HepG2 (cell line): ENCODE results near the gene MADD. TPM values are rescaled to one million over a fixed set of nuclear protein-coding genes. Genes with fewer than 3 reads are reported as not detected.

Source experiments
- BORCS8-MEF2B ChIP-seq: sonication (generic); formaldehyde crosslinking; IDR thresholded peaks from 2 replicates; pipeline ENCODE4 v1.8.0; 2022; ENCODE audit warnings: mild to moderate bottlenecking, missing genetic modification reagents
- CAMTA2 ChIP-seq: sonication (generic); formaldehyde crosslinking; IDR thresholded peaks from 2 replicates; pipeline ENCODE4 v1.4.0; 2020; ENCODE audit warnings: mild to moderate bottlenecking, missing genetic modification reagents, borderline replicate concordance
- CREM ChIP-seq, 2 experiments: sonication (generic) in 1 of 2; formaldehyde crosslinking in 1 of 2; IDR thresholded peaks; 2 replicates each; pipeline versions ENCODE4 v1.4.0 to v1.6.1; 2016 to 2020; ENCODE audit warnings: antibody characterized with exemption in 1 of 2, mild to moderate bottlenecking in 1 of 2, missing genetic modification reagents in 1 of 2
- DBP ChIP-seq: sonication (generic); formaldehyde crosslinking; IDR thresholded peaks from 2 replicates; pipeline ENCODE4 v1.4.0; 2020; ENCODE audit warnings: missing genetic modification reagents; ENCODE audit errors: not compliant biosample characterization
- ELF1 ChIP-seq: sonication (generic); formaldehyde crosslinking; IDR thresholded peaks from 2 replicates; pipeline ENCODE4 v1.4.0; 2020; ENCODE audit warnings: missing genetic modification reagents
- GABPB1 ChIP-seq: IDR thresholded peaks from 2 replicates; pipeline ENCODE4 v1.6.1; 2016; ENCODE audit warnings: mild to moderate bottlenecking, missing genetic modification reagents, moderate library complexity, missing compliant biosample characterization
- HIC2 ChIP-seq: sonication (generic); formaldehyde crosslinking; IDR thresholded peaks from 2 replicates; pipeline ENCODE4 v1.9.0; 2022; ENCODE audit warnings: low read depth, missing genetic modification reagents
- KAT7 ChIP-seq: IDR thresholded peaks from 2 replicates; pipeline ENCODE4 v1.6.1; 2018; ENCODE audit warnings: borderline replicate concordance, missing compliant biosample characterization
- MED13 ChIP-seq: sonication (generic); formaldehyde crosslinking; IDR thresholded peaks from 2 replicates; pipeline ENCODE4 v1.5.0; 2020; ENCODE audit warnings: missing genetic modification reagents
- NKX3-1 ChIP-seq: sonication (generic); formaldehyde crosslinking; IDR thresholded peaks from 2 replicates; pipeline ENCODE4 v1.5.0; 2020; ENCODE audit warnings: missing genetic modification reagents
- PAF1 ChIP-seq: IDR thresholded peaks from 2 replicates; pipeline ENCODE4 v1.6.1; 2016; ENCODE audit warnings: missing genetic modification reagents, missing compliant biosample characterization
- PLSCR1 ChIP-seq: sonication (generic); formaldehyde crosslinking; IDR thresholded peaks from 2 replicates; pipeline ENCODE4 v1.5.0; 2020; ENCODE audit warnings: missing genetic modification reagents, mild to moderate bottlenecking, borderline replicate concordance
- SMARCC2 ChIP-seq: fragments of 450-650 bp; IDR thresholded peaks from 2 replicates; pipeline ENCODE4 v1.6.1; 2017; ENCODE audit warnings: antibody characterized with exemption, mild to moderate bottlenecking
- TP53 ChIP-seq: sonication (generic); formaldehyde crosslinking; conservative IDR thresholded peaks from 2 replicates; pipeline ENCODE4 v1.4.0; 2020; ENCODE audit warnings: missing genetic modification reagents
- YEATS2 ChIP-seq: sonication (generic); formaldehyde crosslinking; IDR thresholded peaks from 2 replicates; pipeline ENCODE4 v1.4.0; 2020; ENCODE audit warnings: missing genetic modification reagents, borderline replicate concordance
- ZNF337 ChIP-seq: sonication (generic); formaldehyde crosslinking; IDR thresholded peaks from 2 replicates; pipeline ENCODE4 v1.5.1; 2020; ENCODE audit warnings: missing genetic modification reagents, low read depth, mild to moderate bottlenecking, borderline replicate concordance
- ZNF510 ChIP-seq: sonication (generic); formaldehyde crosslinking; IDR thresholded peaks from 2 replicates; pipeline ENCODE4 v1.4.0; 2020; ENCODE audit warnings: low read depth, mild to moderate bottlenecking, missing genetic modification reagents
- ZNF674 ChIP-seq: sonication (generic); formaldehyde crosslinking; IDR thresholded peaks from 2 replicates; pipeline ENCODE4 v1.5.0; 2020; ENCODE audit warnings: low read depth, mild to moderate bottlenecking, missing genetic modification reagents
- ZNF724P ChIP-seq: sonication (generic); formaldehyde crosslinking; IDR thresholded peaks from 2 replicates; pipeline ENCODE4 v1.8.0; 2022; ENCODE audit warnings: missing genetic modification reagents, borderline replicate concordance
- ZNF883 ChIP-seq: sonication (generic); formaldehyde crosslinking; IDR thresholded peaks from 2 replicates; pipeline ENCODE4 v1.5.1; 2020; ENCODE audit warnings: mild to moderate bottlenecking, missing genetic modification reagents; ENCODE audit errors: not compliant biosample characterization
- polyA plus RNA-seq, 8 experiments: library from polyadenylated mRNA; depleted of rRNA in 3 of 8; stranded (reverse) in 7 of 8; unstranded in 1 of 8; fragments of >200 nt; fragmentation: Illumina TruSeq in 4 of 8; extraction: Trizol in 4 of 8; gene quantifications; 2 replicates each; pipeline versions ENCODE4 v1.2.1 to v1.2.3, GENCODE V29; 2011 to 2016; ENCODE audit warnings: low read depth in 4 of 8, missing spikeins in 1 of 8, mixed read lengths in 1 of 8; ENCODE audit not compliant: insufficient read depth in 1 of 8
- total RNA-seq, 5 experiments: library from RNA; depleted of rRNA; stranded (reverse); fragments of >200 nt; fragmentation: Illumina TruSeq; extraction: Trizol; gene quantifications; 2 replicates each; pipeline ENCODE4 v1.2.3, GENCODE V29; 2016; ENCODE audit warnings: low read depth in 1 of 5
- TF ChIP-seq, protein P1 (sequence below): IDR thresholded peaks from 2 replicates; pipeline ENCODE4 v1.6.1; 2012; ENCODE audit warnings: low read length, improper control_type of control experiment

Gene MADD
- total and polyA plus RNA-seq, 2 of the 13 experiments (the other 11 are each of a cell fraction or from before 2014, with no cell fraction given) = 18.0 to 29.2 TPM

GRCh38 chr11:47257517-47258316, 12.2 kb upstream of the MADD start, which contains the start of gene NR1H3 (continued):
- TF ChIP-seq BORCS8-MEF2B (CRISPR knock-in tag) (no peak; the same call in 1 of the 2 replicates), PAF1 (CRISPR knock-in tag) (no peak), ZNF337 (no peak), GABPB1 (CRISPR knock-in tag) (peak; percentile 44; the same call in 1 of the 2 replicates), TP53 (CRISPR knock-in tag) (no peak), ELF1 (peak; percentile 44; the same call in 1 of the 2 replicates), DBP (CRISPR knock-in tag) (no peak), CAMTA2 (CRISPR knock-in tag) (no peak), SMARCC2 (no peak), ZNF674 (CRISPR knock-in tag) (no peak), NKX3-1 (CRISPR knock-in tag) (no peak), ZNF510 (CRISPR knock-in tag) (no peak), YEATS2 (CRISPR knock-in tag) (peak; percentile 43; the same call in 1 of the 2 replicates), ZNF883 (no peak), HIC2 (CRISPR knock-in tag) (no peak), MED13 (CRISPR knock-in tag) (no peak), CREM (IDR thresholded peaks at IDR 0.05) (peak; percentile 55; the same call in 1 of the 2 replicates), CREM (CRISPR knock-in tag; IDR thresholded peaks at IDR 0.05) (no peak), PLSCR1 (CRISPR knock-in tag) (no peak), ZNF724P (peak; percentile 66; the same call in 1 of the 2 replicates), KAT7 (no peak; the same call in 1 of the 2 replicates)
- TF ChIP-seq, protein P1, sequence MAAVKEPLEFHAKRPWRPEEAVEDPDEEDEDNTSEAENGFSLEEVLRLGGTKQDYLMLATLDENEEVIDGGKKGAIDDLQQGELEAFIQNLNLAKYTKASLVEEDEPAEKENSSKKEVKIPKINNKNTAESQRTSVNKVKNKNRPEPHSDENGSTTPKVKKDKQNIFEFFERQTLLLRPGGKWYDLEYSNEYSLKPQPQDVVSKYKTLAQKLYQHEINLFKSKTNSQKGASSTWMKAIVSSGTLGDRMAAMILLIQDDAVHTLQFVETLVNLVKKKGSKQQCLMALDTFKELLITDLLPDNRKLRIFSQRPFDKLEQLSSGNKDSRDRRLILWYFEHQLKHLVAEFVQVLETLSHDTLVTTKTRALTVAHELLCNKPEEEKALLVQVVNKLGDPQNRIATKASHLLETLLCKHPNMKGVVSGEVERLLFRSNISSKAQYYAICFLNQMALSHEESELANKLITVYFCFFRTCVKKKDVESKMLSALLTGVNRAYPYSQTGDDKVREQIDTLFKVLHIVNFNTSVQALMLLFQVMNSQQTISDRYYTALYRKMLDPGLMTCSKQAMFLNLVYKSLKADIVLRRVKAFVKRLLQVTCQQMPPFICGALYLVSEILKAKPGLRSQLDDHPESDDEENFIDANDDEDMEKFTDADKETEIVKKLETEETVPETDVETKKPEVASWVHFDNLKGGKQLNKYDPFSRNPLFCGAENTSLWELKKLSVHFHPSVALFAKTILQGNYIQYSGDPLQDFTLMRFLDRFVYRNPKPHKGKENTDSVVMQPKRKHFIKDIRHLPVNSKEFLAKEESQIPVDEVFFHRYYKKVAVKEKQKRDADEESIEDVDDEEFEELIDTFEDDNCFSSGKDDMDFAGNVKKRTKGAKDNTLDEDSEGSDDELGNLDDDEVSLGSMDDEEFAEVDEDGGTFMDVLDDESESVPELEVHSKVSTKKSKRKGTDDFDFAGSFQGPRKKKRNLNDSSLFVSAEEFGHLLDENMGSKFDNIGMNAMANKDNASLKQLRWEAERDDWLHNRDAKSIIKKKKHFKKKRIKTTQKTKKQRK = no peak
